Retinal pigment epithelial cell (primary cell): ENCODE data around the gene SPACA6.

Experiments
- DNase-seq: peaks from one replicate; pipeline ENCODE4 v3.0.0-alpha.2; 2010; ENCODE audit warnings: low read depth
- H3K4me3 ChIP-seq: 2 replicates; pipeline ENCODE4 v1.5.1; 2011; ENCODE audit warnings: mild to moderate bottlenecking, low read length, control low read depth, moderate library complexity
- CTCF ChIP-seq: conservative IDR thresholded peaks from 2 replicates; pipeline ENCODE4 v1.5.1; 2011; ENCODE audit warnings: low read depth, low read length, control low read depth, inconsistent platforms

The SPACA6 gene

DNA sequence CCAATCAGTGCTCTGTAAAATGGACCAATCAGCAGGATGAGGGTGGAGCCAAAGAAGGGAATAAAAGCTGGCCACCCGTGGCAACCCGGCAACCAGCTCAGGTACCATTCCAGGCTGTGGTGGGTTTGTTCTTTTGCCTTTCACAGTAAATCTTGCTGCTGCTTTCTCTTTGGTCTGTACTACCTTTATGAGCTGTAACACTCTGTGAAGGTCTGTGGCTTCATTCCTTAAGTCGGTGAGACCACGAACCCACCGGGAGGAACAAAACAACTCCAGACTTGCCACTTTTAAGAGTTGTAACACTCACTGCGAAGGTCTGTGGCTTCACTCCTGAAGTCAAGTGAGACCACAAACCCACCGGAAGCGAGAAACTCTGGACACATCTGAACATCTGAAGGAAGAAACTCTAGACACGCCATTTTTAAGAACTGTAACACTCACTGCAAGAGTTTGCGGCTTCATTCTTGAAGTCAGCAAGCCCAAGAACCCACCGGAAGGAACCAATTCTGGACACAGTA is 16.5 kb upstream of the SPACA6 start:
- H3K4me3 ChIP-seq: no peak overlapping the region
- no peak for TF ChIP-seq CTCF
- DNase-seq: no peak

GRCh38 chr19:51680474-51680873 is 12.7 kb upstream of the SPACA6 start:
- TF ChIP-seq CTCF: no peak
- H3K4me3 ChIP-seq: no peak overlapping the region

GRCh38 chr19:51681286-51681941 is 11.7 kb upstream of the SPACA6 start:
- TF ChIP-seq CTCF: no peak
- H3K4me3 ChIP-seq: no peak overlapping the region
- no peak for DNase-seq

More at GRCh38 chr19:51680474-51680873, 12.7 kb upstream of the SPACA6 start:
- DNase-seq: no peak

GRCh38 chr19:51686171-51686570 is 7.0 kb upstream of the SPACA6 start:
- DNase-seq: no peak
- no peak overlapping the region for H3K4me3 ChIP-seq
- TF ChIP-seq CTCF: no peak

- peak; percentile 31 for DNase-seq
- no peak for TF ChIP-seq CTCF
- H3K4me3 ChIP-seq: peak overlapping the region; percentile 75
These were observed 5.1 kb upstream of the SPACA6 start for GRCh38 chr19:51687791-51688670.

DNA sequence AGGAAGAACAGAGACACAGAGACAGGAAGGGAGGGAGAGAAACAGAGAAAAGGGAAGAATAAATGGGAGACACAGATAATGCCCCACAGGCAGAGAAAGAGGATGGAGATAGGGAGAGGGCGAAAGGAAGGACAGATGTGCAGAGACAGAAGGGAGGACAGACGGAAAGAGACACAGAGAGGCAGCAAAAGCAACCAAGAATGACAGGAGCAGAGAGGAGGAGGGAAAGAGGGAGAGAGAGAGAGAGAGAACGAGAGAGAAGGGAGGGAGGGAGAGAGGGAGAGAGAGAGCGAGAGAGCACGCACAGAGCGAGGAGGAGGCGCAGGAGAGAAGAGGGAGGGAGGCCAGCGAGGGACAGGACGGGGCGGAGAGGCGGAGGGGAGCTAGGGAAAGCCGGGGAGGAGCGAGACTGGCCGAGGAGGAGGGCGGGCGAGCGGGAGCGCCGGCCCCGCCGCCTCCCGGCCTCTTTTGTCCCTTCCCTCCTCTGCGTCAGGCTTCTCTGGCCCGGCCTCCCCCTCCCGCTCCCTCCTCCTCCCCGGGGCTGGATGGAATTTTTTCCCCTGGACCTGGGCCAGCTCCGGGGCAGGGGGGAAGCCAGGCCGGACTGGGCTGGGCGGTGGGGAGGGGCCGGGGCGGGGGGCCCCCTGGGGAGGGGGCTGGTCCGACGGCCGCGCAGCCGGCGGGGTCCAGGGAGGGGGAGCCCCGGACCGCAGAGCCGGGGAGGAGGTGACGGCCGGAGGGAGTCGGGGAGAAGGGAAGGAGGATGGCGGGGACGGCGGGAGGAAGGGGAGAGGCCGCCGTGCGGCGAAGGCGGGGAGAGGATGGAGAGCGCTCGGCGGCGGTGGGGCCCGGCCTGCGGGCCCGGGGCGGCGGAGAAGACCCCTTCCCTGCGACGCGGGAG is 4.2 kb upstream of the SPACA6 start:
- peak; percentile 78 for DNase-seq
- no peak for TF ChIP-seq CTCF
- H3K4me3 ChIP-seq: peak overlapping the region; percentile 75
